ENCODE results near the gene IL1R1. TPM values are rescaled to one million over a fixed set of nuclear protein-coding genes. Genes with fewer than 3 reads are reported as not detected.
A peak's percentile ranks its signal among the peaks of the same experiment; 100 is the strongest.

Gene IL1R1
- total and polyA plus RNA-seq, 2 donors, result 34.9 to 72.7 TPM

DNA sequence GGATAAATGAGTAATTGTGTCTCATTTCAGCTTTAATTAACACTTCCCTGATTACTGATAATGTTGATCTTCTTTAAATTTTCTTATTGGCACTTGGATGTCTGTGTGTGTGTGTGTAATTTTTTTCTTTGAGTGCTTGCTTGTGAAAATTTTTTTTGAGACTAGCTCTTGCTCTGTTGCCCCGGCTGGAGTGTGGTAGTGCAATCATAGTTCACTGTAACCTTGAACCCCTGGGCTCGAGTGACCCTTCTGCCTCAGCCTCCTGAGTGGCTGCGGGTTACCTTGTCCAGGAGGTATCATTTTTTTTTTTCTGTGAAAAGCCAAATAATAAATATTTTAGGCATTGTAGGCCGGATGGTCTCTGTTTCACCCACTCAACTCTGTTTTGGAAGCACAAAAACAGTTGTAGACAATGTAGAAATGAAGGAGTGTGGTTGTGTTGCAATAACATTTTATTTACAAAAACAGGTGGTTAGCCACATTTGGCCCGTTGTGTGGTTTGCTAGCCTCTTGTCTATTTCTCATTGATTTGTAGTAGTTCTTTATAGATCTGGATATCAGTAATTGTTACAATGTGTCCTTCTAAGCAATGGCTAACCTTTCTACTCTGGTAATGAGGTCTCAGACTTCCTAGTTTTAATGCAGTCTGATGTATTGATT lies 52.2 kb downstream of the IL1R1 start:
- no peaks in the 10 kb centered on the region for H3K4me1 ChIP-seq (ENCODE audit: insufficient read depth)
- no peak overlapping the region for H3K4me3 ChIP-seq (ENCODE audit: low read depth, low read length)
- WGBS, result 80% methylated on average over 5 of the region's 5 CpGs
- H3K27ac ChIP-seq (ENCODE audit: low read depth), result no peak overlapping the region
- no peak for DNase-seq (ENCODE audit: extremely low spot score)
- no peaks in the 10 kb centered on the region for H3K36me3 ChIP-seq (ENCODE audit: insufficient read depth)

DNA sequence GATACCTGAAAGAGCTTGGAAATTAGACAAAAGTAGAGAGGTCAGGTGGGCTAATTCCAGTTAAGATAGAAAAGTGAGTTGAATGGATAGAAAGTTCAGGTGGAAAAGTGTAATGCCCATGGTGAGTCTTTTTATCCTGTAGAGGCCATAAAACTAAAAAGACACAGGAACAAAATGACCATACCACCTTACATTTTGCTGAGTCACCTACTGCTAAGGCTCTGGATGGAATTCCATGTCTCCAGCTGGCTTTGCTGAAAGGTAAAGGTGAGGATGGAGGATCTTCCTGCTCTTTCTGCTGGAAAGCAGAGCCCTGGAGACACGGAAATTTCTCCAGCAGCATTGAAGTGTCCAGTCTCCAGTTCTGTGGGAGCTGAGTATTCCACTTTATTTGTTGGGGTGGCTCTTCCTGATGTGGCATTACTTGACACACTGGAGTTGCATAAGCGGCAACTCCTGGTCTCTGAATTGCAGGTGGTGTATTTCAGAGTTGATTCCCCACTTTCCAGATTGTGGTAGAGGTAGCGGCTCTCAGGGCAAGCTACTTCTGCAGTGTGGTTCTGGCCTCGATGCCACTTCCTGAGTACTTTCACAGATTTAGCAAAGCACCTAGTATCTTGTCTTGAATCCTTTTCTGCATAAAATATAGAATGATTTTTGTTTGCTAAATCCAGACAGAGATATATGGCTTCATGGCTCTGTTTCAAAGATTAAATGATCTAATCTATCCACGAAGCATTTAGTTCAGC lies 55.0 kb downstream of the IL1R1 start:
- Histone ChIP-seq H3K36me3 (ENCODE audit: insufficient read depth) (no peaks in the 10 kb centered on the region), H3K27ac (ENCODE audit: low read depth) (no peak overlapping the region), H3K4me1 (ENCODE audit: insufficient read depth) (no peaks in the 10 kb centered on the region), H3K4me3 (ENCODE audit: low read depth, low read length) (no peak overlapping the region)
- WGBS, result 82% methylated on average over 5 of the region's 5 CpGs
- no peak for DNase-seq (ENCODE audit: extremely low spot score)

DNA sequence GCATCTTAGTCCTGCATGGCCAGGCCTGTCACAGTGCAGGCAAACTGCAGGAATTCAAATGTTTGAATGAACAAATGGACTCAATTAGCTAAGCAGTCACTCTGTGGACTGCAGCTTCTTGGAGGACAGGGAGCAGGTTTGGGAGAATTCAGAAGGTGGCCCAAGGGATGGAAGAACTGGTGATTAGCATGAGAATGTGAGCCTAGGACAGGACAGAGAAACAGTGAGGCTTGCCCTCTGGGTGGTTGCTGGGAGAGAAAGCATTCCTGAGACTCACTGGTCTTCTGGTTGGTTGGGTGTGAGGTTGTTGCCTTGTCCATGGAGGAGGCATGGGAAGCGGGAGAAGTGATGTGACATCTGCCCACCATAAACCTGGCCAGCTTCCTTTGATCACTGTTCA lies 58.0 kb downstream of the IL1R1 start:
- Histone ChIP-seq H3K36me3 (ENCODE audit: insufficient read depth) (no peaks in the 10 kb centered on the region), H3K4me1 (ENCODE audit: insufficient read depth) (no peaks in the 10 kb centered on the region), H3K27ac (ENCODE audit: low read depth) (no peak overlapping the region), H3K4me3 (ENCODE audit: low read depth, low read length) (no peak overlapping the region)
- no peak for DNase-seq (ENCODE audit: extremely low spot score)
- 98% methylated on average over 1 of the region's 1 CpG for WGBS

DNA sequence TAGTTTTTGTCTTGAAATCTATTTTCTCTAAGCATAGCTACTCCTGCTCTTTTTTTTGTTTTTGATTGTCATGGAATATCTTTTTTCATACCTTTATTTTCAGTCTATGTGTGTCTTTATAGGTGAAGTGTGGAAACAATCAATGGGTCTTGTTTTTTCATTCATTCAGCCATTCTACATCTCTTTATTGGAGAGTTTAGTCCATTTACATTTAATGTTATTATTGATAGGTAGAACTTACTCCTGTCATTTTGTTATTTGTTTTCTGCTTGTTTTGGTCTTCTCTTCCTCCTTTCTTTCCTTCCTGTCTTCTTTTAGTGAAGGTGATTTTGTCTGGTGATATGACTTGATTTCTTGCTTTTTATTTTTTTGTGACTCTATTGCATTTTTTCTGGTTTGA lies 62.1 kb downstream of the IL1R1 start:
- no peak overlapping the region for H3K27ac ChIP-seq (ENCODE audit: low read depth)
- no peak overlapping the region for H3K4me3 ChIP-seq (ENCODE audit: low read depth, low read length)
- DNase-seq (ENCODE audit: extremely low spot score), result no peak
- H3K4me1 ChIP-seq (ENCODE audit: insufficient read depth), result no peaks in the 10 kb centered on the region
- H3K36me3 ChIP-seq (ENCODE audit: insufficient read depth), result no peaks in the 10 kb centered on the region

DNA sequence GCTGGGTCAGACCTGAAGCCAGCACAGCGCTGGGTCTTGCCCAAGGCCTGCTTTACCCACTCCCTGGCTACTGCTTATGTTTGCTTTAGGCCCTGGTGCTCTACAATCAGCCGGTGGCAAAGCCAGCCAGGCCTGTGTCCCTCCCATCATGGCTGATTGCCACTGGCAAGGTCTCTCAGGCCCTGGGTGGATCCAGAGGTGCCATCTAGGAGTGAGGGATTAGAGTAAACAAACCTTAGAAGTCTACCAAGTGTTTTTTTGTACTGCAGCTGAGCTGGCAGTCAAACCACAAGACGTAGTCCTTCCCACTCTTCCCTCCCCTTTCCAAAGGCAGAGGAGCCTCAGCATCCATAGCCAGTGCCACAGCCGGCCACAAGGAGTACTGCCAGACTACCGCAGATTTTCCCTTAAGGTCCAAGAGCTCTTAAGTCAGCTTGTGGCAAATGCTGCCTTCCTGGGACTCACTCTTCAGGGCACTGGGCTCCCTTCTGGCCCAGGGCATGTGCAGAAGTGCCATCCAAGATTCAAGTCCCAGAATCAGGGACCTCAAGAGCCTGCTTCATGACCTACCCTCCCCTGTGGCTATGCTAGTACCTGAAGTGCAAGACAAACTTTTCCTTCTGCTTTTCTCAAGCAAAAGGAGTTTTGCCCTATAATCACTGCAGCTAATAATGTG lies 64.3 kb downstream of the IL1R1 start:
- Histone ChIP-seq H3K27ac (ENCODE audit: low read depth) (no peak overlapping the region), H3K4me3 (ENCODE audit: low read depth, low read length) (no peak overlapping the region), H3K36me3 (ENCODE audit: insufficient read depth) (no peaks in the 10 kb centered on the region), H3K4me1 (ENCODE audit: insufficient read depth) (no peaks in the 10 kb centered on the region)
- 88% methylated on average over 5 of the region's 5 CpGs for WGBS
- DNase-seq (ENCODE audit: extremely low spot score), result no peak

DNA sequence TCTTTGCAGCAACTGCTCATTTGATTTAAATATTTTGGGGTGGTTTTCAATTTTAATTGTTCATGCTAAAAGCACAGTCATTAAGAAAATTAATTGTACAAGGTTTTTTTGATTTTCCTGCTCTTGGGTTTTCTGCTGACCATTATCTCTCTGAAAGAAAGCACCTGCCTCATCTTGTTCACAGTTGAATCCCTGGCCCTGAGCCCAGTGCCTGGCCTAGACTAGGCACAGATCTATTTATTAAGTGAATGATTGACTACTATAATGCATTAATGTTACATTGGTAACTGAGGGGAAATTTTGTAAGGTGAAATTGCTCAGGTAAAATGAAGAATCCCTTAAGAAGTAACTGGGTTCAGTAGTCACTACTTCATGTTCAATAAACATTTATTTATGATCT lies 66.2 kb downstream of the IL1R1 start:
- no peaks in the 10 kb centered on the region for H3K4me1 ChIP-seq (ENCODE audit: insufficient read depth)
- no peak for DNase-seq (ENCODE audit: extremely low spot score)

DNA sequence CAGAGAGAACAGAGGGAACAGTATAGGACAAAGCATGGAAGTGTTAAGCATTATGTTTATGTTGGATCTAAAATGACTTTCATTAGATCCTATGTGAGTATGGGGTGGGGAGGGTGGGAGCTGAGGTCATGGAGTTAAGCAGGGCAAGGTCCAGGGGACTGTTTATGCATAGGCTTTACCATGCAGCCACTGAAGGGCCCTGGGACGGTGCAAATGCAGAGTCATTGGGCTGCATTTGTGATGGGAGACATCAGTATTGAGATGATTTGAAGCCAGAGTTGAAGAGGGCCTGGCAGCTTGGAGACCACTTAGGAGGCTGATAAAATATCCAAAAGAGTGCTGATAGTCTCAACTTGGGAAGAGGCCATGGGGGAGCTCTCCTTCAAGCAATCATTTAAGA lies 66.9 kb downstream of the IL1R1 start:
- DNase-seq (ENCODE audit: extremely low spot score), result no peak
- Histone ChIP-seq H3K36me3 (ENCODE audit: insufficient read depth) (no peaks in the 10 kb centered on the region), H3K27ac (ENCODE audit: low read depth) (no peak overlapping the region), H3K4me3 (ENCODE audit: low read depth, low read length) (no peak overlapping the region), H3K4me1 (ENCODE audit: insufficient read depth) (no peaks in the 10 kb centered on the region)
- WGBS, result 81% methylated on average over 1 of the region's 1 CpG

More for the DNA sequence above, 66.2 kb downstream of the IL1R1 start:
- H3K27ac ChIP-seq (ENCODE audit: low read depth), result no peak overlapping the region
- no peak overlapping the region for H3K4me3 ChIP-seq (ENCODE audit: low read depth, low read length)
- H3K36me3 ChIP-seq (ENCODE audit: insufficient read depth), result no peaks in the 10 kb centered on the region

DNA sequence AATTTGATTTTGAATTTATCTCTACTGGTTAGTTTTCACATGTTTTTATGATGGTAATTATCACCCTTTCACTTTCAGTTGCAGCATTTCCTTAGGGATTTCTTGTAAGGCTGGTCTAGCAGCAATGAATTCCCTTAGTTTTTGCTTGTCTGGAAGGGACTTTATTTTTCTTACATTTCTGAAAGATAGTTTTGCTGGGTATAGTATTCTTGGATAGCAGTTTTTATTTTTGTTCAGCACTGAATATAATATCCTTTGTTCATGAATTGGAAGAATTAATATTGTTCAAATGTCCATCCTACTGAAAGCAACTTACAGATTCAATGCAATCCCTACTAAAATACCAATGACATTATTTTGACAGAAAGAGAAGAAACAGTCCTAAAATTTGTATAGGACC lies 74.5 kb downstream of the IL1R1 start:
- Histone ChIP-seq H3K27ac (ENCODE audit: low read depth) (no peak overlapping the region), H3K36me3 (ENCODE audit: insufficient read depth) (no peaks in the 10 kb centered on the region), H3K4me1 (ENCODE audit: insufficient read depth) (no peaks in the 10 kb centered on the region), H3K4me3 (ENCODE audit: low read depth, low read length) (no peak overlapping the region)
- no peak for DNase-seq (ENCODE audit: extremely low spot score)

DNA sequence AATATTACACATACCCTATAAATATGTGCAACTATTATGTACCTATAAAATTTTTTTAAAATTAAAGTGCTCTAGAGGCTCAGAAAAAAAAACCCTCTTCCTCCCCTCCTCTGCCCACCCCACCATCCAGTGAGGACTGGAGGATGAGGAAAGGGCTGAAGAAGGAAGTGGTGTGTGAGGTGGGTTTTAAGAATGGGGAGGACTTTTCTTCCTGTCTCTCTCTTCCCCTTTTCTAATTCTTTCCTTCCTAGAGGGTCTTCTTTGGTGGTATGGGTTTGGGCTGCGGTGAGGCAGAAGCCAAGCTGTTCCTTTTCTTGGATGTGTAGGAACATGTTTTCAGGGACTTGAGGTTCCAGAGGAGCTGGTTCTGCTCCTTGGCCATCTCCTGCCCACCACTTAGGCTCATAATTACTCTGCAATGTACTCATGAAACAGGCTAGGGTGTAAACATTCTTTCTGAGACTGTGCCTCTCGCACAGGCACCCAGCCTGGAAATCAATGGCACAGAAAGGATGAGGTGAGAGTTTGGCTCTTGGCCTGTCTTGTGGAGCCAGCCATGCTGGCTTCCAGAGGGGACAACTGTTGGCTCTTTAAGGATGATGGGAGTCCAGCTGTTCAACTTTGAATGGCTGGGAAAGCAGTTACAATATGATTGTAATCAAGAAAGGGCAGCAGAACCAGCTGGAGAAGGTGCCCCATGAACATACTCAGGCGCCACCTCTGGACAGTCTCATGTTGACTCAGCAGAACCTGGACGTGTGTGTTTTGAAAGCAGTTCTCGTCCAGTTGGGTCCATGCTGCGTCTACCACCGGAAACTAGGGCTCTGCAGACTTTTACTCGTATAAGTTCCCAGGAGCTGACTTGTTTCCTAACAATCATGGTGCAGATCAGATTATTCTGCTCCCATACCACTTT lies 82.5 kb downstream of the IL1R1 start:
- WGBS, result 82% methylated on average over 8 of the region's 8 CpGs
- Histone ChIP-seq H3K36me3 (ENCODE audit: insufficient read depth) (no peaks in the 10 kb centered on the region), H3K4me3 (ENCODE audit: low read depth, low read length) (no peak overlapping the region), H3K27ac (ENCODE audit: low read depth) (no peak overlapping the region), H3K4me1 (ENCODE audit: insufficient read depth) (peaks cover 2% of the 10 kb centered on the region)
- DNase-seq (ENCODE audit: extremely low spot score), result no peak

DNA sequence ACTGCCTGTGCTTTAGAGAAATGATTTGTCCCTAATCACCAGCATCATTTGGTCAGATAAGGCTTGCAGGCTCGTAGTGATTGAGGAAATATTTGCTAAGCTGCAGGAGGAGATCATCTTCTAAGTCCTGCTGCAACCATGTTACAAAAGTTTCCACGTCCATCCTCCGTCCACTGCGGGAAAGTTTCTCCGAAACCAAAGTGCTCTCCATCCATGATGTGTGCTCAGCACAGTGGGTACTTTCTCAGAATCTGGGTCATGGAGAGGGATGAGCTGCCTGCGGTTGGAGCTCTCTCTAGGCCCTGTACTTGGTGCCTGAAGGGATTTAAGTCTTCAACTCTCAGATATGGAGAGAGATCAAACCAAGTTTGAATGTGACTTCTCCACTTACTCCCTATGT lies 83.6 kb downstream of the IL1R1 start:
- Histone ChIP-seq H3K4me1 (ENCODE audit: insufficient read depth) (peaks cover 2% of the 10 kb centered on the region), H3K27ac (ENCODE audit: low read depth) (no peak overlapping the region), H3K4me3 (ENCODE audit: low read depth, low read length) (no peak overlapping the region), H3K36me3 (ENCODE audit: insufficient read depth) (no peaks in the 10 kb centered on the region)
- 93% methylated on average over 6 of the region's 6 CpGs for WGBS
- DNase-seq (ENCODE audit: extremely low spot score), result no peak

DNA sequence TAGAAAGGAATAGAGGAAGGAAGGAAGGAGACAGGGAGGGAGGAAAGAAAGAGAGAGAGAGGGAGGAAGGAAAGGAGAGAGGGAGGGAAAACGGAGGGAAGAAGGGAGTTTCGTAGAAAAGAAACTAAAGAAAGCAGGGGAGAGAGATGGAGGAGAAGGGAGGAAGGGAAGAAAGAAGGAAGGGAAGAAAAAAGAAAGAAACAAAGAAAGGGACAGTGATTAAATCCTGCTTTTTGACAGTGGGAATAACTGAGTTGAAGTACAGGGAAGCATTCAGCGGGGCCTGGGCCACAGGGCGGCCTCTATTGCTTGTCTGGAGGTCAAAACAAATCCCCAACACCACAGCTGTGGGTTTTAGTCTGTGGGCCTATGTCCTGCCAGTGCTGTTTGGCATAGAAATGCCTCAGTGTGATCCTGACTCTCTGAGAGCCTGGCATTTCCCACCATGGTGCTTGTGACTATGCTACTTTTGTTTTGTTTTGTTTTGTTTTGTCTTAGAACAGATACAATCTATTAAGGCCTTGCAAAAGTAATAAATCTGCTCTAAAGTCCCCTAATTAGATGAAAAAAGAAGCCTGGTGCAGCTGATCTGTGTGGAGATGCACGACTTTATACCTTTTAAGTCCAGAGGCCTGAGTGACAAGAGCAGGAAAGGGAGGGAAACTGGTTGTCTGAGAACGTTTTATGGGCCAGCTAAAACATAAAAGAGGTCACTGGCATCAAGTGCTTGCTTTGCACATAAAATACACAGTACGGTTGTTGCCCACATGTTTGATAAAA lies 84.3 kb downstream of the IL1R1 start:
- DNase-seq (ENCODE audit: extremely low spot score), result peak; percentile 21
- peak overlapping the region; percentile 98 for H3K27ac ChIP-seq (ENCODE audit: low read depth)
- no peaks in the 10 kb centered on the region for H3K36me3 ChIP-seq (ENCODE audit: insufficient read depth)
- H3K4me1 ChIP-seq (ENCODE audit: insufficient read depth), result peaks cover 2% of the 10 kb centered on the region
- WGBS, result 59% methylated on average over 7 of the region's 7 CpGs
- no peak overlapping the region for H3K4me3 ChIP-seq (ENCODE audit: low read depth, low read length)

DNA sequence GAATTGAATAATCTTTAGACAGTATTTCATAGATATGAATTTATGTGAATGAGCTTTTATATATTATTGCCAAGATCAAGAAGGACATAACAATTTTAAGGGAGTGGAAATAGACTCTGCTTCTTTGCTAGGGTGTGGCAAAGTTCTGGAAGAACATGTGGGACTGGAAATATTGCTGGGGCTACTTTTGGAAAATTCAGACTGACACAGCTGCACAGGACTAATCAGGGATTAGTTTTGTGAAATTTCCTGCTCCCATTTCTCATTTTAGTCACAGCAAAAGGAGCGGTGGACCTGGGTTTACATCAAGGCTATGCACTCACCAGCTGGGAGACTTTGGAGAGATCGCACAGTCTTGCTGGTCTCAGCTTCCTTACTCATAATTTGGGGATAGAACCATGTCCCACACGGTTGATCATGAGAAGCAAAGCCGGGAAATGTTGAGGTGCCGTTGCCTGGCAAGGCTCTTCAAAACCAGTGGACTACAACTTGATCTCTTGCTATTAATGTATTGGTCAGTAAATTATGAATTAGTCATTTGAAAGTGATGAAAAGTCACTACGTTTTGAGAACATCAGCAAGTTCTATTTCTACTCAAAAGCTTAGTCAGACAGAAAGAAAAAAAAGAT lies 86.7 kb downstream of the IL1R1 start:
- no peak for DNase-seq (ENCODE audit: extremely low spot score)
- Histone ChIP-seq H3K4me3 (ENCODE audit: low read depth, low read length) (no peak overlapping the region), H3K27ac (ENCODE audit: low read depth) (no peak overlapping the region), H3K36me3 (ENCODE audit: insufficient read depth) (no peaks in the 10 kb centered on the region), H3K4me1 (ENCODE audit: insufficient read depth) (peaks cover 2% of the 10 kb centered on the region)
- 75% methylated on average over 6 of the region's 6 CpGs for WGBS

All from urinary bladder (tissue), 4 donors.